Central memory CD4-positive, alpha-beta T cell (primary cell): Measurements from ENCODE around the gene SS18L1.

ENCODE experiments used
- DNase-seq: peaks from one replicate; pipeline ENCODE4 v3.0.0; 2022

SS18L1 gene

GRCh38 chr20:62175711-62176110 is 32.1 kb downstream of the SS18L1 start:
- no peak for DNase-seq

- no peak for DNase-seq
Measured at GRCh38 chr20:62176866-62177265, 33.3 kb downstream of the SS18L1 start.

- DNase-seq: no peak
Measured at GRCh38 chr20:62177307-62177706, 33.7 kb downstream of the SS18L1 start.

GRCh38 chr20:62178316-62179161 is 35.0 kb downstream of the SS18L1 start:
- DNase-seq: no peak

GRCh38 chr20:62179162-62179504 is 35.6 kb downstream of the SS18L1 start:
- DNase-seq: no peak

GRCh38 chr20:62181808-62182207 is 38.2 kb downstream of the SS18L1 start:
- DNase-seq: no peak

- peak; percentile 92 for DNase-seq
Measured at GRCh38 chr20:62182469-62183425, 39.2 kb downstream of the SS18L1 start, which contains the start of gene MTG2. TSS of gene MTG2 (plus strand) at chr20:62183028. CDS start at chr20:62193421, 10,393 bp downstream.

- no peak for DNase-seq
Measured at GRCh38 chr20:62183426-62184142, 40.0 kb downstream of the SS18L1 start.

- no peak for DNase-seq
Measured at GRCh38 chr20:62186096-62186426, 42.5 kb downstream of the SS18L1 start.

- DNase-seq: no peak
Measured at GRCh38 chr20:62186887-62187866, 43.6 kb downstream of the SS18L1 start.

GRCh38 chr20:62190639-62191411 is 47.3 kb downstream of the SS18L1 start:
- DNase-seq: no peak

- no peak for DNase-seq
Measured at GRCh38 chr20:62191781-62192559, 48.4 kb downstream of the SS18L1 start.

- DNase-seq: no peak
Measured at GRCh38 chr20:62192635-62193034, 49.1 kb downstream of the SS18L1 start.

- DNase-seq: no peak
Measured at GRCh38 chr20:62193079-62194025, 49.8 kb downstream of the SS18L1 start.

GRCh38 chr20:62195075-62195405 is 51.5 kb downstream of the SS18L1 start:
- DNase-seq: no peak

- no peak for DNase-seq
Measured at GRCh38 chr20:62195736-62196135, 52.2 kb downstream of the SS18L1 start.

- DNase-seq: no peak
Measured at GRCh38 chr20:62196286-62196685, 52.7 kb downstream of the SS18L1 start.

GRCh38 chr20:62197311-62197710 is 53.7 kb downstream of the SS18L1 start:
- no peak for DNase-seq

GRCh38 chr20:62197801-62198200 is 54.2 kb downstream of the SS18L1 start:
- DNase-seq: no peak
